NCI-H345 treated with DMSO at 0.1 percent for 48 hours (cell line): Measurements from ENCODE around the gene YPEL2.

Experiments
- DNase-seq: peaks from one replicate; lab custom pipeline; 2025; ENCODE audit not compliant: unreplicated experiment; lab: John Stamatoyannopoulos, UW

YPEL2 gene

DNA sequence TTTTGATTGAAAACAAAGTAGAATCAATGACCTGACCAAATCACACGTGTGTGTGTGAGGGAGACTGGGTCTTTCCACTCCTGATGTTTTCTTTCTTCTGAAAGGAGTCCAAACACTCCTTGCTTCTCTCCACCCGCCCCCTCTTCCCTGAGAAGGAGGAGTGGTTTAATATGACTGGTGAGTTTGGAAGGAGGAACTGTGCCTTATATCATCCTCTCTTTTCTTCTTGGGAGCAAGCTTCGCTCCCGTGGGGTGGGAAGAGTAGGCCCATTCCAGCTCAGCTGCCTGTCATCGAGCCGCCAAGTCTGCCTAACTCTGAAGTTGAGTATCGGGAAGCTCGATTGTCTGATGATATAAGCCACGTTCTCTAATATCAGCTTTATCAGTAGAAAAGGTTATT is 96.5 kb downstream of the YPEL2 start:
- no peak for DNase-seq

DNA sequence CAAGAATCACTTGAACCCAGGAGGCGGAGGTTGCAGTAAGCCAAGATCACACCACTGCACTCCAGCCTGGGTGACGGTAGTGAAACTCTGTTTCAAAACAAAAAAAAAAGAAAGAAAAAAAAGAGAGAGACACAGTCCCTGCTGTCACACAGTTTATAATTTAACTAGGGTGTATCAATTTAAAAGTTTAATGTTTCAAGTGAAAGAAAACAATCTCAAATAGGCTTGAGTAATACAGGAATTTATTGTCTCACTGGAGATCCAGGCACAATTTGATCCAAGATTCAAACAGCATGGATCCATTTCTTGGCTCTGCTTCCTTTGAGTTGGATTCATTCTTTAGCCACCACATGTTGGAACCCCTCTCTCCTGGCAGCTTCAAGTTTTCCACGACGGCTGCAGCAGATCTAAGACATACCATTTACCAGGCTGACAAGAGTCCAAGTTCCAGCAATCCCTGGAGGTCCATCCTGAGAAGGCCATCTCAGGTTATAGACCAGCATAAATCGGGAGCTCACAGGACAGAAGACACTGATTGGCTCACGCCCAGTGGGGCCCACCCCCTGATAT is 97.5 kb downstream of the YPEL2 start:
- no peak for DNase-seq

DNA sequence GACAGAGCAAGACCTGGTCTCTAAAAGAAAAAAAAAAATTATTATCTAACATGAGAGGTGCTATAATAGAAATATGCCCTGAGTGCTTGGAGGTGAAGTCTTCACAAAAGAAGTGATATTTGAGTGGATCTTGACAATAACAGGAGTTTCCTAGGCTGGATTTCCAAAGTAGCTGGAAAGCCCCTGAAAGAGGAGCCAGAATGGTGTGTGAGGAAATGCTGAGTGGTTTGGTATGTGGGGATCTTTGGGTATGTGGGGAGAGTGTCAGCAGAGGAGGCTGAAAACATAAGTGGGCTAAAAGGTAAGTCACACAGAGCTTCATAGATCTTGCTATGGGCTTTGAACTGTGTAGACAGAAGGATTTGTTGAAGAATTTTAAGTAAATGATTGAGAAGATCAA is 100.1 kb downstream of the YPEL2 start:
- DNase-seq: no peak

DNA sequence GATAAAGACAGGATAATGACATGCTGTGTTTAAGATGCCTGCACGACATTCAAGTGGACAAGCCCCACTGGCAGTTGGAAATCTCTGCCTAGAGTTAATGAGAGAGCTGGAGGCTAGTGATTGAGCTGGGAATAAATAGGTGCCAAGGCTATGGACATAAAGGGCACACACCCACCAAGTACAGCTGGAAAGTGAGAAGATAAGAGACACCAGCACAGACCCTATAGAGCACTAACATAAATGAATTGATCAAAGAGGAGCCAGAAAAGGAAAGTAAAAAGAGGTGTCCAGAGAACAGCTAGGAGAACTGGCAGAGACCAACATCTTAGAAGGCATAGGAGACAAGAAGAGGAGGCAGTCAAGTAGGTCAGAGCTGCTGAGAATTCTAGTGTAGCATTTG is 101.2 kb downstream of the YPEL2 start:
- DNase-seq: peak; percentile 17

DNA sequence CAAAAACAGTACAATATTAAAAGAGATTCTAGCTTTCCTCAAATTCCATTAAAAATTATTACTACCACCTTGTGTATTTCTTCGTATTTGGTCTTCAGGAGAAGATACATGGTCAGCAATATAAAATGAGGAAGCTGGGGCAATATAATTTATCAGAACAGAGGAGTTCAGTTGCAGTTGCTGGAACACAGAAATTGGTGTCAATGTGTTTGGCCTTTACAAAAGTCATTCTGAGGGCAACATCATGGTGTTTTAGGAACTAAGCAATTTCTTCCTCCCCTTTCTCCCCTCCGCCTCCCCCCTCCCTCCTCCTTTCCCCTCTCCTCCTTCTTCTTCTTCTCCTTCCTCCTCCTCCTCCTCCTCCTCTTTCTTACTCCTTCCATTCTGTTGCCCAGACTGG is 102.1 kb downstream of the YPEL2 start:
- DNase-seq: no peak

- DNase-seq: no peak
Measured at GRCh38 chr17:59434429-59434828, 103.0 kb downstream of the YPEL2 start.

DNA sequence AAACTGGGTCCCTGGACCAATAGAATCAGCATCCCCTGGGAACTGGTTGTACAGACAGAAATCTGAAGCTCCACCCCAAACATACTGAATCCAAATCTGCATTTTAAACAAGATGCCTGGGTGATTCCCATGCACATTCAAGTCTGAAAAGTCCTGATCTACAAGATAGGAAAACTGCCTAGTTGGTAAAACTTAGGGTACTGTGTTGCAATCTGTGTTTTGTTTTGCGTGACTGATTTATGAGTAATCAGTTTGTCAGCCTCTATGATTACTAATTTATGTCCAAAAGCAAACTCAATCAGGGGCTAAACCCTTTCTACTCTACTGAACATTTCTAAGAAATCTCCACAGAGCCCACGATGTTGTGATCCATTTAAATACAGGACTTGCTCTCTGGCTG is 103.8 kb downstream of the YPEL2 start:
- no peak for DNase-seq

DNA sequence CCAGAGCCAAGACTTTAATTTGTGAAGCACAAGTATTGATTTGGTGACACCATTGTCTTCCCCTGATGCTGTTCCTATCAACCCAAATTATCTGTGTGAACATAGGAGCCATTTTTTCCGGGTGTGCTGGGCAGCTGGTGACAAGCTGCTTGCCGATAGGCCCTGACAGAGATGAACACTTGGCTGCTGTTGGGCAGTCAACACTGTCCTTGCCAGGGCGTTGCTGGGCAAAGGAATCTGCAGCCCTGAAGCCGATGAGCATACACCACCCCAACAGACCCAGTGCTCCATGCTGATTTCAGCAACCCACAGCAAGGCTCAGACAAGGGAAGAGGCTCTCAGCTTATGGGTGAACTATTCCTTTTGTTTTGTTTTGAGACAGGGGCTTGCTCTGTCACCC is 105.4 kb downstream of the YPEL2 start:
- DNase-seq: no peak

DNA sequence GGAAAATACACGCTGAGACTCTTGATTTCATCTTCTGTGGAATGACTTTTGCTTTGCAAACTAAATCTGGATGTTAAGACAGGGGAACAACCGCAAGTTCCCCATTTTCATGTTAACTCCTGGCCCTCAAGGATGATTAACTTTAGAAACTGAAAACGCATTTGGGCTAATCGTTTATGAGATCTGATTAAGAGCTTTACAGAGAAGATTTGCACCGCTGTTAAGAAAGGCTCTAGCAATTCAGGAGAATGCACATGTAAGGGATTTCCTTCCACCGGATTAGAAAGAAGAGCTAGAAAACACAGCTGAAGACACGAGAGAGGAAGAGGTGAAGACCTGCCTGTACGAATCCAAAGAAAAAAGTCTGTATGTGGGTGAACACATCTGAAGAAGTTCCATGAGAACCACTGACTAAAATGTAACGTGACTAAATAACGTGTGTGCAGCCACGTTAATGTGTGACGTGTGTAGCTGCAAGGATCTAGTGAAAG is 106.4 kb downstream of the YPEL2 start:
- DNase-seq: no peak

DNA sequence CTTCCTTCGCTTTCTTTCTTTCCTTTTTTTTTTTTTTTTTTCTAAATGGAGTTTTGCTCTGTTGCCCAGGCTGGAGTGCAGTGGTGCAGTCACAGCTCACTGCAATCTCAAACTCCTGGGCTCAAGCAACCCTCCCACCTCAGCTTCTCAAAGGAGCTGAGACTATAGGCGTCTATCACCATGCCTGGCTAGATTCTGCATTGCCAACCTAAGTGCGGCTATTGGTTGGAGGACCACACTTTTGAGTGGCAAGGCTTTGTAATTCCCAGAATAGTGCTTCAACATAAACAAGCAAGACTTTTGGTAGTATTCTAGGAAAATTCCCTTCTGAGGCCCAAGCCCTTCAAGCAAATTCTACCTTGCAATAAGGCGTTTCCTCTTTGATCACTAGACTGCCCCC is 107.8 kb downstream of the YPEL2 start:
- no peak for DNase-seq

- DNase-seq: no peak
Measured at GRCh38 chr17:59439741-59440211, 108.3 kb downstream of the YPEL2 start.

- peak; percentile 74 for DNase-seq
Measured at GRCh38 chr17:59440757-59441463, 109.5 kb downstream of the YPEL2 start.

GRCh38 chr17:59441464-59442096 is 110.1 kb downstream of the YPEL2 start:
- DNase-seq: no peak

- no peak for DNase-seq
Measured at GRCh38 chr17:59443106-59443505, 111.7 kb downstream of the YPEL2 start.
